Measurements from ENCODE around the gene PHLPP1. TPM values are rescaled to one million over a fixed set of nuclear protein-coding genes. Genes with fewer than 3 reads are reported as not detected.

PHLPP1 gene
- total RNA-seq, 1 experiment from 2014 or later: 28.0 TPM

- intact Hi-C loops (cut with micrococcal nuclease; ENCODE audit: unreplicated experiment): no loop called here
- CTCF ChIA-PET: interaction anchor here (0.6 kb wide), 1 partner anchor 79 kb away, joined by 3 read pairs; no protein-coding TSS in a partner anchor
- Mint-ChIP-seq H3K27me3 (ENCODE audit: unreplicated experiment) (no peaks in the 10 kb centered on the region), H3K27ac (ENCODE audit: unreplicated experiment) (peak overlapping the region; percentile 86), H3K36me3 (ENCODE audit: insufficient read depth, unreplicated experiment) (peaks cover 38% of the 10 kb centered on the region), H3K4me3 (ENCODE audit: low read depth, unreplicated experiment) (peak overlapping the region; percentile 80), H3K4me1 (ENCODE audit: low read depth, unreplicated experiment) (peaks cover 48% of the 10 kb centered on the region), H3K9me3 (ENCODE audit: low read depth, unreplicated experiment) (no peaks in the 10 kb centered on the region)
- TF ChIP-seq CTCF (IDR thresholded peaks at IDR 0.05; ENCODE audit: unreplicated experiment): no peak
- no peak for DNase-seq
- BruUV-seq (replicated peaks): no TSS peak
Measured at GRCh38 chr18:62721839-62722795, 6.8 kb downstream of the PHLPP1 start.

DNA sequence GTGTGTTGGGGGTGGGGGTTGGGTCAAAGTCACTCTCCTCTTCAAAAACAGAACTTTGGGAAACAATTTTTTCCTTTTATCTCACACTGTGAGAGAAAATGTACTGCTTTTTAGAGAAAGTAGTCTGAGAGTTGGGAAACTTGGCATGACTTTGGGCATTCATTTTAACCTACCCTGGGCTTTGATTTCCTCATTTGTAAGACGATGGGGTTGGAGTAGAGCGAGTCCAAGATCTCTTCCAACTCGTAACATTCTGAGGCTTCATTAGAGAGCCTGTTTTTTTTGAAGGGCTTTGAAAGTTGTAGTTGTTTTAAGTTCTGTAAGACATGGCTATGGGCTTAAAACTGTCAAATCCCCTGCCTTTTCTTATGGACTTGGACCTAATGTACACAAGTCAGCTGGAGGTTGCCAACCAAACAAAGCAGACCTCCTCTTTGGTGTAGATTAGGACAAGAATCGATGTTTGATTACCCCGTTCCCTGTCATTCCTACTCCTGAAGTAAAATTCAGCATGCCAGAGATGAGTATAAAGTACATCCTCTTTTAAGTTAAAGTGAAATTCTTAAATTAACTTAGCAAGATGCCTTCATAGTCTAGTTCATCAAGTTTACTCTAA lies 8.4 kb downstream of the PHLPP1 start:
- Mint-ChIP-seq H3K4me1 (ENCODE audit: low read depth, unreplicated experiment) (peaks cover 48% of the 10 kb centered on the region), H3K27me3 (ENCODE audit: unreplicated experiment) (no peaks in the 10 kb centered on the region), H3K9me3 (ENCODE audit: low read depth, unreplicated experiment) (no peaks in the 10 kb centered on the region), H3K27ac (ENCODE audit: unreplicated experiment) (peak overlapping the region; percentile 50), H3K36me3 (ENCODE audit: insufficient read depth, unreplicated experiment) (peaks cover 24% of the 10 kb centered on the region), H3K4me3 (ENCODE audit: low read depth, unreplicated experiment) (peak overlapping the region; percentile 46)
- intact Hi-C loops (cut with micrococcal nuclease; ENCODE audit: unreplicated experiment): no loop called here
- TF ChIP-seq CTCF (IDR thresholded peaks at IDR 0.05; ENCODE audit: unreplicated experiment): no peak
- DNase-seq: no peak
- BruUV-seq (replicated peaks): no TSS peak
- CTCF ChIA-PET: interaction anchor here (0.6 to 0.7 kb wide), 2 partner anchors 38 to 673 kb away, joined by 3 to 4 read pairs; no protein-coding TSS in a partner anchor

DNA sequence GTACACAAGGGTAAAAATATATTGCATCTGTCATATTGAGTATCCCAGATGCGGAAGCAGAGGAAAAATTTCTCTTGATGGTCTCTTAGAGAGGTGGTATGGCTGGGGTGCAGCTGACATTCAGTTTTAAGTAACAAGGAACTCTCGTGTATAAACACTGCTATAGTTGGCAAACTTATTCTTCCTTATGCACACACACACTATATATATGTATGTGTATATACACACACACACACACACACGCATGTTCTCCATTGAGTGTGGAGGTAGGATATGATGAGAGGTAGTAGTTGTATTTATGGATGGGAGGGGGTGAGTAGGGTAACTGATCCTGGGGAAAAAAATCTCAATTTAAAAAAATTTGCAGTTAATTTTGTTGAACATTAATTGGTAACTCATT lies 10.6 kb downstream of the PHLPP1 start:
- Mint-ChIP-seq H3K27ac (ENCODE audit: unreplicated experiment) (peak overlapping the region; percentile 44), H3K9me3 (ENCODE audit: low read depth, unreplicated experiment) (no peaks in the 10 kb centered on the region), H3K4me3 (ENCODE audit: low read depth, unreplicated experiment) (no peak overlapping the region), H3K36me3 (ENCODE audit: insufficient read depth, unreplicated experiment) (peaks cover 8% of the 10 kb centered on the region), H3K4me1 (ENCODE audit: low read depth, unreplicated experiment) (peaks cover 46% of the 10 kb centered on the region), H3K27me3 (ENCODE audit: unreplicated experiment) (no peaks in the 10 kb centered on the region)
- BruUV-seq (replicated peaks): no TSS peak
- intact Hi-C loops (cut with micrococcal nuclease; ENCODE audit: unreplicated experiment): no loop called here
- no peak for TF ChIP-seq CTCF (IDR thresholded peaks at IDR 0.05; ENCODE audit: unreplicated experiment)
- no peak for DNase-seq
- CTCF ChIA-PET: no interaction called here

DNA sequence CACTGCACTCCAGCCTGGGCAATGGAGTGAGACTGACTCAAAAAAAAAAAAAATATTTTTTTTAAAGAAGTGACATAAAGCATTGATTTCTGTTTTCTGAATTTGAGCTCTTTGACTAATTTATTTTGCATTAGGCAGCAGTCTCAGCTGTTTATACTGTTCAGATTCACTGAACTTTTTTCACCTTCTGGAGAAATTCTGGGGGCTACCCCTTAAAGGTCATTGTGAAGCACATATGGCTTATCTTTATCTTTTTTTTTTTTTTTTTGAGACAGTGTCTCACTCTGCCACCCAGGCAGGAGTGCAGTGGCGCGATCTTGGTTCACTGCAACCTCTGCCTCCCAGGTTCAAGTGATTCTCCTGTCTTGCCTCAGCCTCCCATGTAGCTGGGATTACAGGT lies 12.9 kb downstream of the PHLPP1 start:
- Mint-ChIP-seq H3K4me1 (ENCODE audit: low read depth, unreplicated experiment) (peaks cover 26% of the 10 kb centered on the region), H3K36me3 (ENCODE audit: insufficient read depth, unreplicated experiment) (peaks cover 7% of the 10 kb centered on the region), H3K27ac (ENCODE audit: unreplicated experiment) (no peak overlapping the region), H3K9me3 (ENCODE audit: low read depth, unreplicated experiment) (peaks cover 4% of the 10 kb centered on the region), H3K4me3 (ENCODE audit: low read depth, unreplicated experiment) (no peak overlapping the region), H3K27me3 (ENCODE audit: unreplicated experiment) (no peaks in the 10 kb centered on the region)
- TF ChIP-seq CTCF (IDR thresholded peaks at IDR 0.05; ENCODE audit: unreplicated experiment): no peak
- BruUV-seq (replicated peaks): no TSS peak
- no peak for DNase-seq
- CTCF ChIA-PET: no interaction called here
- intact Hi-C loops (cut with micrococcal nuclease; ENCODE audit: unreplicated experiment): no loop called here

All from Calu3 (cell line).